Measurements from ENCODE around the gene MYH6. TPM values are rescaled to one million over a fixed set of nuclear protein-coding genes. Genes with fewer than 3 reads are reported as not detected.
A peak's percentile ranks its signal among the peaks of the same experiment; 100 is the strongest.

The MYH6 gene
- total RNA-seq, 4 donors from 2014 or later = 20.4 to 1,496 (median 303) TPM

GRCh38 chr14:23371865-23372264 lies 36.2 kb downstream of the MYH6 start:
- Histone ChIP-seq H3K27me3 (peaks cover 0 to 3% (median 0%) of the 10 kb centered on the region in 3 donors), H3K4me3 (no peak overlapping the region), H3K4me1 (no peaks in the 10 kb centered on the region), H3K27ac (no peak overlapping the region), H3K9me3 (no peaks in the 10 kb centered on the region), H3K36me3 (no peaks in the 10 kb centered on the region)
- ATAC-seq (no peak), DNase-seq (no peak)
- intact Hi-C loops (cut with DNase I; ENCODE audit: low total_unique reads) = no loop called here
- TF ChIP-seq CTCF (IDR thresholded peaks at IDR 0.05 in 4 of 5, conservative IDR thresholded peaks at IDR 0.05 in 1 of 5) = no peak
- TF ChIP-seq POLR2A (IDR thresholded peaks at IDR 0.05) = no peak
- in situ Hi-C loops (cut with MboI; ENCODE audit: low sequenced_read_pairs in 4 of 4) = loop anchor here in 1 of 4 donors (10.0 kb wide), 1 partner anchor 107 kb away; no protein-coding TSS in a partner anchor

- ATAC-seq (no peak), DNase-seq (no peak)
- H3K27ac ChIP-seq = no peak overlapping the region
- intact Hi-C loops (cut with DNase I; ENCODE audit: low total_unique reads) (no loop called here), in situ Hi-C loops (cut with MboI; ENCODE audit: low sequenced_read_pairs in 4 of 4) (loop anchor here in 1 of 4 donors (10.0 kb wide), 1 partner anchor 105 kb away; no protein-coding TSS in a partner anchor)
- peaks cover 0 to 3% of the 10 kb centered on the region in 2 donors for H3K4me1 ChIP-seq
- H3K27me3 ChIP-seq = peaks cover 4 to 12% (median 5%) of the 10 kb centered on the region in 3 donors
- H3K36me3 ChIP-seq = no peaks in the 10 kb centered on the region
- H3K4me3 ChIP-seq = no peak overlapping the region
- TF ChIP-seq CTCF (IDR thresholded peaks at IDR 0.05 in 4 of 5, conservative IDR thresholded peaks at IDR 0.05 in 1 of 5) (no peak), POLR2A (IDR thresholded peaks at IDR 0.05) (no peak)
- no peaks in the 10 kb centered on the region for H3K9me3 ChIP-seq
These were observed 37.9 kb downstream of the MYH6 start for GRCh38 chr14:23370221-23370620.

- DNase-seq (no peak), ATAC-seq (no peak)
- H3K4me3 ChIP-seq = peak overlapping the region in 3 of 4 donors; percentile 46 to 53 (median 53)
- in situ Hi-C loops (cut with MboI; ENCODE audit: low sequenced_read_pairs in 4 of 4) (no loop called here), intact Hi-C loops (cut with DNase I; ENCODE audit: low total_unique reads) (no loop called here)
- peaks cover 0 to 4% of the 10 kb centered on the region in 2 donors for H3K4me1 ChIP-seq
- H3K27ac ChIP-seq = peak overlapping the region; percentile 68 to 81 (median 74)
- TF ChIP-seq CTCF (IDR thresholded peaks at IDR 0.05 in 4 of 5, conservative IDR thresholded peaks at IDR 0.05 in 1 of 5) = no peak
- H3K27me3 ChIP-seq = peaks cover 13 to 23% (median 17%) of the 10 kb centered on the region in 3 donors
- H3K9me3 ChIP-seq = no peaks in the 10 kb centered on the region
- H3K36me3 ChIP-seq = no peaks in the 10 kb centered on the region
These were observed 41.6 kb downstream of the MYH6 start for GRCh38 chr14:23366426-23366921.

GRCh38 chr14:23365732-23366425 lies 42.2 kb downstream of the MYH6 start:
- Histone ChIP-seq H3K9me3 (no peaks in the 10 kb centered on the region), H3K27me3 (peaks cover 13 to 23% (median 17%) of the 10 kb centered on the region in 3 donors), H3K36me3 (no peaks in the 10 kb centered on the region), H3K4me1 (peaks cover 0 to 4% of the 10 kb centered on the region in 2 donors), H3K27ac (peak overlapping the region; percentile 68 to 81 (median 74)), H3K4me3 (peak overlapping the region; percentile 46 to 55 (median 53))
- in situ Hi-C loops (cut with MboI; ENCODE audit: low sequenced_read_pairs in 4 of 4) = no loop called here
- TF ChIP-seq POLR2A (IDR thresholded peaks at IDR 0.05) = peak in 1 of 2 donors; percentile 53
- TF ChIP-seq CTCF (IDR thresholded peaks at IDR 0.05 in 4 of 5, conservative IDR thresholded peaks at IDR 0.05 in 1 of 5) = no peak
- intact Hi-C loops (cut with DNase I; ENCODE audit: low total_unique reads) = no loop called here
- DNase-seq (no peak), ATAC-seq (peak in 1 of 2 donors; percentile 46)
